GM19452 (cell line): ENCODE results near the gene RAB3IP.
"Not testable (repeated sequence)": the region's sequence is repeated elsewhere in the genome, so short reads cannot be mapped to it uniquely, and the experiment has no call there.

ENCODE experiments used
- ATAC-seq: cut with Tn5 transposase; IDR thresholded peaks from one replicate; pipeline ENCODE4 v1.9.1; 2021; ENCODE audit not compliant: unreplicated experiment

Gene RAB3IP

GRCh38 chr12:69755302-69755701 lies 16.6 kb downstream of the RAB3IP start:
- ATAC-seq = no peak

- ATAC-seq = no peak
Measured at GRCh38 chr12:69756088-69756755, 17.6 kb downstream of the RAB3IP start.

GRCh38 chr12:69758105-69758504 lies 19.4 kb downstream of the RAB3IP start:
- ATAC-seq = no peak

GRCh38 chr12:69759581-69759980 lies 20.9 kb downstream of the RAB3IP start:
- not testable (repeated sequence) for ATAC-seq

GRCh38 chr12:69765515-69765914 lies 26.9 kb downstream of the RAB3IP start:
- no peak for ATAC-seq

GRCh38 chr12:69766260-69766659 lies 27.6 kb downstream of the RAB3IP start:
- no peak for ATAC-seq

- ATAC-seq = no peak
Measured at GRCh38 chr12:69779928-69780327, 41.3 kb downstream of the RAB3IP start.

GRCh38 chr12:69783365-69783764 lies 44.7 kb downstream of the RAB3IP start:
- ATAC-seq = no peak

GRCh38 chr12:69789351-69789750 lies 50.7 kb downstream of the RAB3IP start:
- ATAC-seq = no peak

- no peak for ATAC-seq
Measured at GRCh38 chr12:69792533-69792932, 53.9 kb downstream of the RAB3IP start.

- not testable (repeated sequence) for ATAC-seq
Measured at GRCh38 chr12:69807101-69807897, 68.6 kb downstream of the RAB3IP start.

GRCh38 chr12:69810870-69811498 lies 72.3 kb downstream of the RAB3IP start:
- ATAC-seq = no peak

GRCh38 chr12:69816082-69816481 lies 77.4 kb downstream of the RAB3IP start:
- ATAC-seq = no peak

- no peak for ATAC-seq
Measured at GRCh38 chr12:69821032-69821455, 82.4 kb downstream of the RAB3IP start.

- no peak for ATAC-seq
Measured at GRCh38 chr12:69821456-69822159, 82.9 kb downstream of the RAB3IP start.

- no peak for ATAC-seq
Measured at GRCh38 chr12:69822201-69822860, 83.7 kb downstream of the RAB3IP start.

- no peak for ATAC-seq
Measured at GRCh38 chr12:69824028-69824427, 85.4 kb downstream of the RAB3IP start.

GRCh38 chr12:69824966-69825560 lies 86.4 kb downstream of the RAB3IP start, which contains the start of gene MYRFL:
Gene MYRFL (plus strand): TSS chr12:69825227. CDS start chr12:69825518, 291 bp downstream.
- ATAC-seq = no peak

- no peak for ATAC-seq
Measured at GRCh38 chr12:69828897-69829296, 90.2 kb downstream of the RAB3IP start.

GRCh38 chr12:69833696-69834095 lies 95.0 kb downstream of the RAB3IP start:
- ATAC-seq = no peak
